ENCODE results near the gene INPP5A. TPM values are rescaled to one million over a fixed set of nuclear protein-coding genes. Genes with fewer than 3 reads are reported as not detected.

INPP5A gene
- total and polyA plus RNA-seq, 9 of the 15 experiments (the other 6 are each of a cell fraction or from before 2014, with no cell fraction given) = 0.66 to 11.6 (median 7.7) TPM

DNA sequence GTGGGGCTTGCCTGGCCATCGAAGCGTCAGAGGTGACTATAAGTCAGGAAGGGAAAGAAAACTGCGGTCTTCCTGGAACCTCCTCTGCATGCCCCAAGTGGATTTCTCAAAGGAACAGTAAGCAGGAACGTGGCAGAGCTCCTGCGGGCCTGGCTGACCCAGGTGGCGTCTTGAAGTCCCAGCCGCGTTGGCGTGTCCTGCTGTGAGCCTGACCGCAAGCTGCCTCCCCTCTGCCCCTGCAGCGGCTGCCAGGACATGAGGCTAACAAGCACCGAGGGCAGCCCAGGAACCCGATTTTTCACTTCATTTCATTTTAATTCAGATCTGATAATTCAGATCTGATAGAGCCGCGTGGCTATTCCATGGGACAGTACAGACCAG lies 193.0 kb downstream of the INPP5A start:
- Histone ChIP-seq H3K9me3 (replicated peaks; ENCODE audit: control insufficient read depth, insufficient read depth, low read depth, low read length) (no peaks in the 10 kb centered on the region), H3K27ac (ENCODE audit: extremely low read depth, low read depth, low read length) (no peak overlapping the region), H3K36me3 (ENCODE audit: control insufficient read depth, insufficient read depth, low read length) (no peaks in the 10 kb centered on the region), H3K4me1 (replicated peaks in 1 of 2; ENCODE audit: control insufficient read depth in 2 of 2, insufficient read depth in 2 of 2, low read length in 2 of 2) (peaks cover 0 to 14% of the 10 kb centered on the region in 2 experiments; a peak in 1 of 5 replicates), H2AFZ (ENCODE audit: low read depth, low read length) (no peak overlapping the region), H3K27me3 (ENCODE audit: control insufficient read depth in 2 of 2, insufficient read depth in 2 of 2, low read length in 2 of 2) (no peaks in the 10 kb centered on the region), H3K9ac (ENCODE audit: insufficient read depth in 1 of 2, low read depth in 2 of 2, low read length in 2 of 2) (no peak overlapping the region), H3K4me3 (no peak overlapping the region), H4K20me1 (replicated peaks; ENCODE audit: control insufficient read depth, insufficient read depth, low read length) (no peaks in the 10 kb centered on the region), H3K79me2 (ENCODE audit: control insufficient read depth, insufficient read depth, low read length) (no peaks in the 10 kb centered on the region), H3K9me1 (ENCODE audit: control insufficient read depth, insufficient read depth, low read length) (no peaks in the 10 kb centered on the region), H3K4me2 (ENCODE audit: insufficient read depth, low read length) (no peak overlapping the region)
- intact Hi-C loops (cut with micrococcal nuclease) = no loop called here
- TF ChIP-seq, protein P1, sequence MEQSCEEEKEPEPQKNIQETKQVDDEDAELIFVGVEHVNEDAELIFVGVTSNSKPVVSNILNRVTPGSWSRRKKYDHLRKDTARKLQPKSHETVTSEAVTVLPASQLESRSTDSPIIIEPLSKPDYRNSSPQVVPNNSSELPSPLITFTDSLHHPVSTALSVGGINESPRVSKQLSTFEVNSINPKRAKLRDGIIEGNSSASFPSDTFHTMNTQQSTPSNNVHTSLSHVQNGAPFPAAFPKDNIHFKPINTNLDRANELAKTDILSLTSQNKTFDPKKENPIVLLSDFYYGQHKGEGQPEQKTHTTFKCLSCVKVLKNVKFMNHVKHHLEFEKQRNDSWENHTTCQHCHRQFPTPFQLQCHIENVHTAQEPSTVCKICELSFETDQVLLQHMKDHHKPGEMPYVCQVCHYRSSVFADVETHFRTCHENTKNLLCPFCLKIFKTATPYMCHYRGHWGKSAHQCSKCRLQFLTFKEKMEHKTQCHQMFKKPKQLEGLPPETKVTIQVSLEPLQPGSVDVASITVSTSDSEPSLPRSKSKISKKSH (CRISPR knock-in tag; IDR thresholded peaks at IDR 0.05) = no peak
- TF ChIP-seq ATF6 (CRISPR knock-in tag; IDR thresholded peaks at IDR 0.05) = no peak
- TF ChIP-seq MEIS2 (IDR thresholded peaks at IDR 0.05; ENCODE audit: partially characterized antibody) = no peak
- TF ChIP-seq, protein P2, sequence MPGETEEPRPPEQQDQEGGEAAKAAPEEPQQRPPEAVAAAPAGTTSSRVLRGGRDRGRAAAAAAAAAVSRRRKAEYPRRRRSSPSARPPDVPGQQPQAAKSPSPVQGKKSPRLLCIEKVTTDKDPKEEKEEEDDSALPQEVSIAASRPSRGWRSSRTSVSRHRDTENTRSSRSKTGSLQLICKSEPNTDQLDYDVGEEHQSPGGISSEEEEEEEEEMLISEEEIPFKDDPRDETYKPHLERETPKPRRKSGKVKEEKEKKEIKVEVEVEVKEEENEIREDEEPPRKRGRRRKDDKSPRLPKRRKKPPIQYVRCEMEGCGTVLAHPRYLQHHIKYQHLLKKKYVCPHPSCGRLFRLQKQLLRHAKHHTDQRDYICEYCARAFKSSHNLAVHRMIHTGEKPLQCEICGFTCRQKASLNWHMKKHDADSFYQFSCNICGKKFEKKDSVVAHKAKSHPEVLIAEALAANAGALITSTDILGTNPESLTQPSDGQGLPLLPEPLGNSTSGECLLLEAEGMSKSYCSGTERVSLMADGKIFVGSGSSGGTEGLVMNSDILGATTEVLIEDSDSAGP (CRISPR knock-in tag; IDR thresholded peaks at IDR 0.05) = no peak
- TF ChIP-seq IRF1 (CRISPR knock-in tag; IDR thresholded peaks at IDR 0.05; ENCODE audit: borderline replicate concordance) = no peak
- TF ChIP-seq HNRNPK (IDR thresholded peaks at IDR 0.05; ENCODE audit: low read depth, low read length, poor library complexity, severe bottlenecking) = no peak
- no peak for TF ChIP-seq CHAMP1 (IDR thresholded peaks at IDR 0.05)
- no peak for TF ChIP-seq CCAR2 (IDR thresholded peaks at IDR 0.05; ENCODE audit: low read depth, low read length)
- no peak for TF ChIP-seq TGIF2 (CRISPR knock-in tag; IDR thresholded peaks at IDR 0.05)
- in situ Hi-C loops (cut with MboI) = no loop called here
- BruUV-seq (replicated peaks) = no TSS peak
- DNase-seq (ENCODE audit: extremely low read depth in 1 of 4, low spot score in 3 of 4) (no peak), FAIRE-seq (no peak), ATAC-seq (no peak)
- ChIA-PET POLR2A (interaction anchor here (0.6 kb wide), 1 partner anchor 768 kb away, joined by 3 read pairs; no protein-coding TSS in a partner anchor), CTCF (ENCODE audit: low intra/inter-chr PET ratio) (no interaction called here)
- WGBS (ENCODE audit: insufficient coverage, low coverage, missing lambda C conversion rate) = 56% methylated on average over 14 of the region's 15 CpGs

Measured in K562 (cell line).